ENCODE measurements around the gene DENND4A.
"Not testable (repeated sequence)": the region's sequence is repeated elsewhere in the genome, so short reads cannot be mapped to it uniquely, and the experiment has no call there.

DENND4A gene

GRCh38 chr15:65626856-65627255 lies 165.2 kb downstream of the DENND4A start:
- no peak for DNase-seq

GRCh38 chr15:65623103-65623502 lies 169.0 kb downstream of the DENND4A start:
- no peak for DNase-seq

- DNase-seq, result no peak
These were observed 170.5 kb downstream of the DENND4A start, which contains the start of gene SLC24A1 for GRCh38 chr15:65621638-65622037. Gene SLC24A1 (plus strand): TSS chr15:65621938. CDS start chr15:65624081, 2,143 bp downstream.

GRCh38 chr15:65620833-65621232 lies 171.3 kb downstream of the DENND4A start:
- DNase-seq, result no peak

- DNase-seq, result no peak
These were observed 172.3 kb downstream of the DENND4A start for GRCh38 chr15:65619626-65620290.

GRCh38 chr15:65618560-65619109 lies 173.5 kb downstream of the DENND4A start:
- no peak for DNase-seq

- DNase-seq, result not testable (repeated sequence)
These were observed 176.2 kb downstream of the DENND4A start for GRCh38 chr15:65615887-65616286.

- DNase-seq, result no peak
These were observed 178.9 kb downstream of the DENND4A start for GRCh38 chr15:65612949-65613744.

GRCh38 chr15:65612616-65612946 lies 179.5 kb downstream of the DENND4A start:
- peak; percentile 13 for DNase-seq

- no peak for DNase-seq
These were observed 180.0 kb downstream of the DENND4A start for GRCh38 chr15:65611888-65612615.

GRCh38 chr15:65610871-65611718 lies 181.0 kb downstream of the DENND4A start, which contains the start of gene INTS14:
Gene INTS14 (minus strand): TSS chr15:65611131. CDS start chr15:65607380, 3,751 bp downstream.
- DNase-seq, result peak; percentile 98

Data from activated CD4-positive, alpha-beta T cell treated with anti-CD3 and anti-CD28 coated beads, Interleukin-2, Interleukin-6, amounts not matched to agents 100 ng/mL and 50 ng/mL, durations not matched to agents 16 hours and 8 hours (primary cell).